Upper lobe of left lung (tissue), 4 donors: ENCODE data around the gene NME7.

Source experiments
- CTCF ChIP-seq, 6 experiments: fragments of 450-650 bp in 4 of 6; fragments of 200-600 bp in 2 of 6; sonication (generic) in 2 of 6; IDR thresholded peaks; one replicate each; pipeline ENCODE4 v1.5.1; 2016 to 2019; ENCODE audit warnings: antibody characterized with exemption in 6 of 6
- POLR2A ChIP-seq, 4 donors: fragments of 450-650 bp; IDR thresholded peaks; one replicate each; pipeline ENCODE4 v1.5.1; 2016 to 2017; ENCODE audit warnings: antibody characterized with exemption in 4 of 4, mild to moderate bottlenecking in 2 of 4
- POLR2AphosphoS5 ChIP-seq, 2 donors: sonication (generic); formaldehyde crosslinking; IDR thresholded peaks; one replicate each; pipeline ENCODE4 v1.5.1; 2017; ENCODE audit warnings: antibody characterized with exemption in 2 of 2

GRCh38 chr1:169288011-169288414 is 79.6 kb downstream of the NME7 start:
- no peak for TF ChIP-seq CTCF (IDR thresholded peaks at IDR 0.05)
- no peak for TF ChIP-seq POLR2A (IDR thresholded peaks at IDR 0.05)
- no peak for TF ChIP-seq POLR2AphosphoS5 (IDR thresholded peaks at IDR 0.05)
